Measurements from ENCODE around the gene FAM13A. TPM values are rescaled to one million over a fixed set of nuclear protein-coding genes. Genes with fewer than 3 reads are reported as not detected.
A peak's percentile ranks its signal among the peaks of the same experiment; 100 is the strongest.

FAM13A gene
- total RNA-seq, 1 donor from 2014 or later = 4.5 TPM

DNA sequence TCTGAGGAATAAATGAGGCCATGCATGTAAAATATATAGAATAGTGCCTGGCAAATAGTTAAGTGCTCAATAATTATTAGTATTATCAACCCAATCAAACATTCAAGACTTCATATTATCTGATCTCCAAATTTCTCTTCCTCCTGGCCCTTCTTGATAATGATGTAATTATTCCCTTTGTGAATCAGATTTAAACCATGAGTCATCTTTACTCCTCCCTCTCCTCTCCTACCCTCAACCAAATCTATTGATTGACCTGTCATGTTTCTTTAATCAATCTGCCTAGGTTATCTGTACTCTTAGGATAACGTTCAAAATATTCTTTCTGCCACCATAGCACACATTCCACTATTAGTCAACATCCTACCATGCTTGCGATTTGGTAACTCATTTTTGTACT is 229.5 kb downstream of the FAM13A start:
- Mint-ChIP-seq H3K4me3 (ENCODE audit: low read depth) (no peak overlapping the region), H3K27ac (no peak overlapping the region), H3K27me3 (ENCODE audit: low read depth) (peaks cover 14% of the 10 kb centered on the region), H3K36me3 (ENCODE audit: low read depth) (no peaks in the 10 kb centered on the region), H3K4me1 (ENCODE audit: low read depth) (peaks cover 16% of the 10 kb centered on the region), H3K9me3 (no peaks in the 10 kb centered on the region)
- no peak for DNase-seq (ENCODE audit: low spot score)
- intact Hi-C loops (cut with micrococcal nuclease) = loop anchor here (10.0 kb wide), 1 partner anchor 137 kb away; no protein-coding TSS in a partner anchor

DNA sequence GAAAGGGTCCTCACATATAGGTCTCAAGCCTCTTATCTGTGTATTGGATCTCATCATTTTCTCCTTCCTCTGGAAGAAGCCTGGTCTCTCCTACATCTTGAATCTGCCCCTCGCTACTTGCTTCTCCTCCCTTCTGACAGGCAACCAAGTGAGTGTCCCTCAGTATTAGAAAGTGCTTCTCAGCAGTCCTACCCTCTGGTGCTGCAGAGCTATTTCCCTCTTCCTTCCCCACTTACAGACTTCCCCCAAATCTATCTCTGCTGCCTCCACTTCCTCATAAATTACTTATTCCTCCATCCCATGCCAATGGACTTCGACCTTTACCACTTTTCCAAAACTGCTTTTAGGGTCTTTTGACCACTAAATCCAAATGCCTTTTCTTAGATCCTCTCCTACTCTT is 230.2 kb downstream of the FAM13A start:
- H3K9me3 Mint-ChIP-seq = no peaks in the 10 kb centered on the region
- DNase-seq (ENCODE audit: low spot score) = no peak
- H3K36me3 Mint-ChIP-seq (ENCODE audit: low read depth) = no peaks in the 10 kb centered on the region
- no peak overlapping the region for H3K27ac Mint-ChIP-seq
- intact Hi-C loops (cut with micrococcal nuclease) = loop anchor here (10.0 kb wide), 1 partner anchor 138 kb away; no protein-coding TSS in a partner anchor
- H3K27me3 Mint-ChIP-seq (ENCODE audit: low read depth) = peaks cover 10% of the 10 kb centered on the region
- H3K4me3 Mint-ChIP-seq (ENCODE audit: low read depth) = no peak overlapping the region
- peaks cover 20% of the 10 kb centered on the region for H3K4me1 Mint-ChIP-seq (ENCODE audit: low read depth)

DNA sequence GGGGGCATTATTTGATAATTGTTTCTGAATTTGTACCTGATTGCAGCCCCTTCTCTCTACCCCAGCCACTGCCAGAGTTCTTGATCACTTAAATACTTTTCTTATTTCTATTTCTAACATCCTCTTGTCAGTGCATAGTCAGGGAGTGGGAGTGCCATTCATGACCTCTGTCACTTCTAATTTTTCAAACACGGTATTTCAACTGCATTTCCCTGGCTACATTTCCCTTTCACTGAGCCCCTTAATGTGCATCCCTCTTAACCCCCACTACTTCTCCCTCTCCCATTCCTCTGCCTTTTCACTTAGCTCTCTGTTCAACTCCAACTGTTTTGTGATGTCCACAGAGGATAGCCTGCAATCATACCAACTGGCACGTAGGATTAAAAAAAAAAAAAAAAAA is 231.1 kb downstream of the FAM13A start:
- no peak for DNase-seq (ENCODE audit: low spot score)
- H3K4me3 Mint-ChIP-seq (ENCODE audit: low read depth) = no peak overlapping the region
- H3K4me1 Mint-ChIP-seq (ENCODE audit: low read depth) = peaks cover 22% of the 10 kb centered on the region
- no peaks in the 10 kb centered on the region for H3K36me3 Mint-ChIP-seq (ENCODE audit: low read depth)
- no peak overlapping the region for H3K27ac Mint-ChIP-seq
- no peaks in the 10 kb centered on the region for H3K9me3 Mint-ChIP-seq
- intact Hi-C loops (cut with micrococcal nuclease) = loop anchor here (10.0 kb wide), 1 partner anchor 139 kb away; no protein-coding TSS in a partner anchor
- H3K27me3 Mint-ChIP-seq (ENCODE audit: low read depth) = peaks cover 10% of the 10 kb centered on the region

DNA sequence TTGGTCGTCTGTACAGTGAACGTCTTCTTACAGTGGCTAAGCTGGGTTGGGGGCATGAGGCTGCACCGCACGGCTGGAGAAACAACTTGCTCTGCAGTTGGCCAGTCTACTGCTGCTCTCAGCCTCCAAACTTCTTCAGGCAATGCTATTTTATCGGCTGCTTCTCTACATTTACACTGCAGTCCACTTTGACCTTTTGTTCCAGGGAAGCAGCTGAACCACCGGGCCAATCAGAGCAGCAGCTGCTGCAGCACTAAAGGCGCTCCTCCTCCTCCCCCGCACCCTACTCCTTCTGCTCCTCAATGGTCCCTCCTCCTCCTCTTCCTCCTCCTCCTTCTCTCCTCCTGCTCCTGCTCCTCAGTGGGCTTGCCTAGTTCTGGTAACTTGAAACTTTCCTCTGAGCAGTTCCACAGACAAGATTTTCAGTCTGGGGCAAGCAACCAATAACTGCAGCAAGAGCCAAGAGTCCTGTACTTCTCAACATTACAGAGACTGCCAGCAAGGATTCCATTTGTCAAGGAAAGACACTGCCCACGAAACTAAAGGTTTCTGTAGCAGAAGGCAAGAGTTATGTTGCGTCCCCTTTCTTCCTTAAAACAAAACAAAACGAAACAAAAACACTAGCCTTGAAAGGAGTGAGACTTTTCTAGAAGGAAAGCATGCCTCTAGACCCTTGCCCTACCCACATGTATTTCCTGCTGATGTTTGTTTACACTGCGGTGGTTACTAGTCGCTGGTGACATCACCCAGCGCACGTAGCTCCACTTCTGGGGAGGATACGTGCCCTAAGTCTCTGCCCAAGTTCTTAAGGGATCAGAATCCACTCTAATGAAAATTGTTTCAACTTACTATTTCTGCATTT is 233.7 kb downstream of the FAM13A start:
- Mint-ChIP-seq H3K36me3 (ENCODE audit: low read depth) (no peaks in the 10 kb centered on the region), H3K27ac (peak overlapping the region; percentile 97), H3K27me3 (ENCODE audit: low read depth) (peaks cover 1% of the 10 kb centered on the region), H3K9me3 (no peaks in the 10 kb centered on the region), H3K4me1 (ENCODE audit: low read depth) (peaks cover 41% of the 10 kb centered on the region), H3K4me3 (ENCODE audit: low read depth) (peak overlapping the region; percentile 91)
- peak; percentile 71 for DNase-seq (ENCODE audit: low spot score)
- intact Hi-C loops (cut with micrococcal nuclease) = loop anchor here (1.0 to 10.0 kb wide), 6 partner anchors 20 to 301 kb away; partner anchors contain the start of genes HERC3, PYURF and TIGD2

GRCh38 chr4:88822034-88822789 is 234.8 kb downstream of the FAM13A start:
- no peaks in the 10 kb centered on the region for H3K36me3 Mint-ChIP-seq (ENCODE audit: low read depth)
- no peak for DNase-seq (ENCODE audit: low spot score)
- peak overlapping the region; percentile 91 for H3K4me3 Mint-ChIP-seq (ENCODE audit: low read depth)
- H3K4me1 Mint-ChIP-seq (ENCODE audit: low read depth) = peaks cover 42% of the 10 kb centered on the region
- no peaks in the 10 kb centered on the region for H3K9me3 Mint-ChIP-seq
- H3K27me3 Mint-ChIP-seq (ENCODE audit: low read depth) = peaks cover 1% of the 10 kb centered on the region
- intact Hi-C loops (cut with micrococcal nuclease) = loop anchor here (2.0 to 10.0 kb wide), 5 partner anchors 19 to 300 kb away; partner anchors contain the start of genes HERC3 and PYURF
- H3K27ac Mint-ChIP-seq = peak overlapping the region; percentile 97

DNA sequence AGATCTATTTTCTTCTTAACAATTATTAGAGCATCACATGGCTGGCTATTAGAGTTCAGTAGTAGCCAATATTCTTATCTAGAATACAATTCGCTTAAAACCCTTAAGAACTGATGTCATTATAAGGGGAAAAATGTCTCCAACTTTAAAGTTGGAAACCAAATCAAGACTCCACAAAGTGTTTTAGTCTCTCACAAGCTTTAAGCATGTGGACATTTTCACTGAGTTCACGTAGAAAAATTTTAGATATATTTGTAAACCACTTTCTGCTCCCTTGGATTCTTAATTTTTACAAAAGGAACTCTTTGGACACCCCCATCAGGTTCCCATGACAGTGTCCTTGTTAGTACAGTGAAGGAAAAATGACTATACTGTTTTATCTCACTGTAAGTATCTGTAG is 235.5 kb downstream of the FAM13A start:
- intact Hi-C loops (cut with micrococcal nuclease) = loop anchor here (5.0 to 10.0 kb wide), 2 partner anchors 143 to 299 kb away; partner anchors contain the start of gene PYURF

DNA sequence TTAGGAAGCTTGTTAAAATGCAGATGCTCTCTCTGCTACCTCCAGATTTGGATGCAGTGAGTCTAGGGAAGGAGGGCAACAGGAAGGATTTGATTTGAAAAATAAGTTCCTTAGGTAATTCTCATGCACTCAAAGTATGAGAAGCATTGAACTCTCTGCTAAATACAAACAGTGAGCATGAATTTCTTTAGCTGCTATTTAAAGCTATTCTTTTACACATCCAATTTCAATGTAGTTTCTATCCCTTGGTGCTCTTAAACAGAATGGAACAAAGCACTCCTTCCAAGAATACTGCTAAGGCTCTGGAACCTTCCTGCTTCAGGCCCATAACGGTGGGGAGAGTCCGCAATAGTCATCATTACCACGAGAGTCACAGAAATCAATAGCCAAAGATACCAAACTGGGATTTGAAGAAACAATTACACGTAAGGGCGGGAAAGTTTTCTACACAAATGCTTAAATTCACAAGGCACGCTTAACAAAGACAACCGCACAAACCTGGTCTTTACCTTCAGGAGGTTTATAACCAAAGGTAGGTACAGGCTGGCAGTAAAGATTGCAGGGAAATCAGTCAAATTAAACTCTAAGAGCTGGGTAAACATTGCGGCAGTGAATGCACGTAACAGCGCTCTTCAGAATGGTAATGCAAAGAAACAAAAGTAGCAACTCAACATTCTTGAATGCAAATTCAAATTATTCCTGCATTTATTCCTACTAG is 236.1 kb downstream of the FAM13A start:
- intact Hi-C loops (cut with micrococcal nuclease) = loop anchor here (5.0 to 10.0 kb wide), 2 partner anchors 144 to 299 kb away; partner anchors contain the start of gene PYURF
- peak overlapping the region; percentile 13 for H3K4me3 Mint-ChIP-seq (ENCODE audit: low read depth)
- DNase-seq (ENCODE audit: low spot score) = no peak
- peaks cover 42% of the 10 kb centered on the region for H3K4me1 Mint-ChIP-seq (ENCODE audit: low read depth)
- no peak overlapping the region for H3K27ac Mint-ChIP-seq
- peaks cover 5% of the 10 kb centered on the region for H3K27me3 Mint-ChIP-seq (ENCODE audit: low read depth)
- H3K9me3 Mint-ChIP-seq = no peaks in the 10 kb centered on the region
- no peaks in the 10 kb centered on the region for H3K36me3 Mint-ChIP-seq (ENCODE audit: low read depth)

More for the DNA sequence above, 235.5 kb downstream of the FAM13A start:
- no peak for DNase-seq (ENCODE audit: low spot score)
- Mint-ChIP-seq H3K36me3 (ENCODE audit: low read depth) (no peaks in the 10 kb centered on the region), H3K4me1 (ENCODE audit: low read depth) (peaks cover 42% of the 10 kb centered on the region), H3K27me3 (ENCODE audit: low read depth) (peaks cover 2% of the 10 kb centered on the region), H3K4me3 (ENCODE audit: low read depth) (no peak overlapping the region), H3K9me3 (no peaks in the 10 kb centered on the region), H3K27ac (no peak overlapping the region)

- Mint-ChIP-seq H3K36me3 (ENCODE audit: low read depth) (no peaks in the 10 kb centered on the region), H3K27ac (no peak overlapping the region), H3K4me1 (ENCODE audit: low read depth) (peaks cover 42% of the 10 kb centered on the region)
Observed at GRCh38 chr4:88819818-88820697, 236.9 kb downstream of the FAM13A start.

DNA sequence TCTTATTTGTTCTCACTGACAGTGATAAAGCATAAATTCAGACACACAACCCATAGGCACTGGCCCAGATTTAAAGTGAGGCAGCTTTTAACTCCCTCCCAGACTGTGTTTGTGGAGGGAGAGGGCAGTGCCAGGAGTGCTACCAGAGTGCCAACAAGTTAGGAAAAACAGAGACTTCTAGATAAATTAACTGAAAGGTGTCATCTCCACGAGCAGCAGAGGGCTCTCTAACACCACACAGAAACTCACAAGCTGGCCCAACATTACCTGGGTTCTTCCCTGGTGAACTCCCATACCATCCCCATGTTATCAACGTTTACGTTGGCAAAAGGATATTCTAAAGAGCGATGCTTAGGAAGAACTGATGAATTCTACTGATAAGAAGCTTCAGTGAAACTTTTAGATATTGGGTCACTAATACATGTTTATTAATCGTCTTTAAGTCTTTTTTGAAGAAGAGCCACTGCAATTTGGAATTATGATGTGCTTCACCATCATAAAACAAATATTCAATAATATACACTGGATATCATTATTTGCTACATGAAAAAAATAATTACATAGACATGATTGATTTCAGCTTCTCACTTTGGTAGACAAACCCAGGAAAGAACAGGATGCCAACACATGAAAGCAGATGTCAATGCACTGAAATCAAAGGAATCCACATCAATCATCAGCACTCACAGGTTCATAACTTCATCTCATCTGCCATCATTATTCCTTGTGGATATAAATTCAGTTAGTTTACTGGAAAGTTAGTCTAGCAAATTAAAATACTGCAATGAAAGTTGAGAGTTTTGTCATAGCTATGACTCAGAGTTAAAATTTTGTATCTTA is 238.1 kb downstream of the FAM13A start:
- intact Hi-C loops (cut with micrococcal nuclease) = loop anchor here (1.0 kb wide), 1 partner anchor 205 kb away; no protein-coding TSS in a partner anchor
- no peaks in the 10 kb centered on the region for H3K9me3 Mint-ChIP-seq
- no peak overlapping the region for H3K4me3 Mint-ChIP-seq (ENCODE audit: low read depth)
- H3K4me1 Mint-ChIP-seq (ENCODE audit: low read depth) = peaks cover 41% of the 10 kb centered on the region
- no peaks in the 10 kb centered on the region for H3K36me3 Mint-ChIP-seq (ENCODE audit: low read depth)
- no peak for DNase-seq (ENCODE audit: low spot score)
- peaks cover 14% of the 10 kb centered on the region for H3K27me3 Mint-ChIP-seq (ENCODE audit: low read depth)
- no peak overlapping the region for H3K27ac Mint-ChIP-seq

More at GRCh38 chr4:88819818-88820697, 236.9 kb downstream of the FAM13A start:
- no peak overlapping the region for H3K4me3 Mint-ChIP-seq (ENCODE audit: low read depth)
- peaks cover 9% of the 10 kb centered on the region for H3K27me3 Mint-ChIP-seq (ENCODE audit: low read depth)
- intact Hi-C loops (cut with micrococcal nuclease) = loop anchor here (5.0 to 10.0 kb wide), 2 partner anchors 145 to 298 kb away; partner anchors contain the start of gene PYURF
- DNase-seq (ENCODE audit: low spot score) = no peak
- no peaks in the 10 kb centered on the region for H3K9me3 Mint-ChIP-seq

DNA sequence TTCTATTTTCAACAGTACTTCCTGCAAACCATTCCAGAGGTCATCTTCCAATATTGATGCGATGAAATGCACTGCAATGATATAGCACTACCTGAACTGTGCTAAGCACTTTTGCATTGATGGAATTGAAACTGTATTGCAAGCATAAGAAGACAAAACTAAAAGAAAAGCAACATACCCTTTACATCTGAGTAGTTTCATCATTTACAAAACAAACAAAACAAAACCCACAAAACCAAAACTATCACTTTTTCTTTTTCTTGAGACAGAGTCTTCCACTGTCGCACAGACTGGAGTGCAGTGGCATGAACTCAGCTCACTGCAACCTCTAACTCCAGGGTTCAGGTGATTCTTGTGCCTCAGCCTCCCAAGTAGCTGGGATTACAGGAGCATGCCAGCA is 239.2 kb downstream of the FAM13A start:
- Mint-ChIP-seq H3K27me3 (ENCODE audit: low read depth) (peaks cover 21% of the 10 kb centered on the region), H3K9me3 (no peaks in the 10 kb centered on the region), H3K4me1 (ENCODE audit: low read depth) (peaks cover 31% of the 10 kb centered on the region), H3K27ac (no peak overlapping the region), H3K4me3 (ENCODE audit: low read depth) (no peak overlapping the region), H3K36me3 (ENCODE audit: low read depth) (no peaks in the 10 kb centered on the region)
- intact Hi-C loops (cut with micrococcal nuclease) = loop anchor here (1.0 kb wide), 1 partner anchor 207 kb away; no protein-coding TSS in a partner anchor
- no peak for DNase-seq (ENCODE audit: low spot score)

DNA sequence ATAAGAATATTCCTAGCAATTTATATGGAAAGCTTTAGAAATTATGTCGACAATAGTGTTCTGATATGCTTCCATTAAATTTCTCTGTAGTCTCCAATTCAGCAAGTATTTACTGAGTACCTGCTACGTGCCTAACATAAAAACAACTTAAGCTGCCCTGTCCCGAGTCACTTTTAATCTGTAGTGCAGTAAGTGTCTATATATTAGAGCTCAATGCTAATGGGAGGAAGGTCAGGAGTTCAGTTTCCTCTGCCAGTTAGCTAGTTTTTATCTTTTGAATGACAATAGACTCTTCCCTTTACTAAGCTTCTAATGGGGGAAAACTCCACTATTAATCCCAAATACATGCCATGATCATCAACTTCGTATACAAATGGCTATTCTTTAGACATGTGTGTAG is 240.6 kb downstream of the FAM13A start:
- intact Hi-C loops (cut with micrococcal nuclease) = no loop called here
- H3K27me3 Mint-ChIP-seq (ENCODE audit: low read depth) = peaks cover 25% of the 10 kb centered on the region

More for the DNA sequence above, 240.6 kb downstream of the FAM13A start:
- no peak overlapping the region for H3K4me3 Mint-ChIP-seq (ENCODE audit: low read depth)
- DNase-seq (ENCODE audit: low spot score) = no peak
- H3K4me1 Mint-ChIP-seq (ENCODE audit: low read depth) = peaks cover 24% of the 10 kb centered on the region
- no peaks in the 10 kb centered on the region for H3K9me3 Mint-ChIP-seq
- no peaks in the 10 kb centered on the region for H3K36me3 Mint-ChIP-seq (ENCODE audit: low read depth)
- H3K27ac Mint-ChIP-seq = no peak overlapping the region

Data from activated T-helper 2 cell treated with anti-CD3 and anti-CD28 coated beads, Interferon-gamma antibody, Interleukin-2, Interleukin-4, amounts not matched to agents 10 μg/mL and 5 μg/mL and 100 μg/mL, durations not matched to agents 14 hours and 24 hours and 36 hours (primary cell).